GM18907 (cell line): ENCODE results near the gene TMEM131.
A peak's percentile ranks its signal among the peaks of the same experiment; 100 is the strongest.
"Not testable (repeated sequence)": the region's sequence is repeated elsewhere in the genome, so short reads cannot be mapped to it uniquely, and the experiment has no call there.

Experiments
- ATAC-seq: cut with Tn5 transposase; IDR thresholded peaks from one replicate; pipeline ENCODE4 v1.9.1; 2021; ENCODE audit warnings: mild to moderate bottlenecking, moderate library complexity; ENCODE audit not compliant: unreplicated experiment

The TMEM131 gene

GRCh38 chr2:97995734-97996624, at the start of gene TMEM131:
TMEM131 (minus strand) TSS chr2:97995948; CDS start chr2:97995662, 286 bp downstream.
- ATAC-seq, result peak; percentile 86

DNA sequence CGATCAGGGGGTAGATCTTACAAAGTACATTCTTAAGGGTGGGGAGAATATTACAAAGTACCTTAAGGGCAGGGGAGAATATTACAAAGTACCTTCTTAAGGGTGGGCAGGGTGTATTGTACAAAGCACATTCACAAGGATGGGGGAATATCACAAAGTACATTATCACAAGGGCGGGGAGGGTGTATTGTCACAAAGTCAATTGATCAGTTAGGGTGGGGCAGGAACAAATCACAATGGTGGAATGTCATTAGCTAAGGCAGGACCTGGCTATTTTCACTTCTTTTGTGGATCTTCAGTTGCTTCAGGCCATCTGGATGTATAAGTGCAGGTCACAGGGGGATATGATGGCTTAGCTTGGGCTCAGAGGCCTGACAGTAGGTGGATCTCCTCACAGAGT, 49.0 kb upstream of the TMEM131 start:
- not testable (repeated sequence) for ATAC-seq

DNA sequence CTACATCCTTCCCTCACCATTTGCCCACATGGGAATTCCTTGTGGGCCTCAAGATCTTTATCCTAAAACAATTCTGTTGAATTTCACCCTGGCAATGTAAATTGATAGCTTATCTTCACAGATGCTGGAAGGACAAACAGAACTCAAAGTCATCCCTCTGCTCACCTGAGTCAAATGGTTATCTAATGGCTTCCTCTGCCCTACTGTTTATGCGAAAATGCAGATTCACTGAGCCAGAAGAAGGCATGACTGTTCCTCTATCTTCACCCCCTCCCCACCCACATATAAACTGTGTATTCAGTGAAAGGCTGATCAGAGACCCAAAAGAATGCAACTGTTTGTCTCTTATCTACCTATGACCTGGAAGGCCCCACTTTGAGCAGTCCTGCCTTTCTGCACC, 47.4 kb upstream of the TMEM131 start:
- no peak for ATAC-seq

- no peak for ATAC-seq
Observed at GRCh38 chr2:98040331-98040939, 44.7 kb upstream of the TMEM131 start.

- no peak for ATAC-seq
Observed at GRCh38 chr2:98039085-98039756, 43.5 kb upstream of the TMEM131 start.

DNA sequence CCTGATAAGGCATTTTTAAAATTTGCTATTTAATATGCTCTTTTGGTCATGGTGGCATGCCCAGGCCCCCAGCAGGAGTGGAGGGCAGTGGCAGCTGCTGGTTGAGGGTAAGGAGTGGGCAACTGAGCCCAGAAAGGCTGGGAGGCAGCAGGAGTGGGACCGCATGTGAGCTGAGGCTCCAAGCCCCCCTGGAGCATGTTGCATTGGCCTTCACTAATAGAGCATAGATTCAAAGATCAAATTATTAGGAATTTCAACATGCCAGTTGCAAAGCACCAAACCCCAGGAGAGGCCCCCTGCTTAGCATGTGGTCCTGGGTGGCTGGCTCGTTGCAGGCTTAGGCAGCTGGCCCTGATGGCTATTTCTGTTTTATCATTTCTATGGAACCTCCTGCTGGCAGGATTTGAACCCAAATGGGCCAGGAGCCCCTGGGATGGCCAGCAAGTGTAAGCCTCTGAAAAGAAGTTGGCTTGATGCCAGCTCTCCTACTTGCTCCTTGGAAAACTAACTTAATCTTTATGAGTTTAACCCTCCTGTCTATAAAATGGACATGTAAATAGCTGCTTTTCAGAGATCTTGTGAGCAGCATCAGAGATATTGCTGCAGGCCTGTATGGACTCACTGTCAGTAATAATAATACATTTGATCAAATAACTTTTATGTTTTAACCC, 42.1 kb upstream of the TMEM131 start:
- ATAC-seq, result no peak

GRCh38 chr2:98037206-98037605, 41.5 kb upstream of the TMEM131 start:
- ATAC-seq, result no peak

GRCh38 chr2:98036349-98037000, 40.7 kb upstream of the TMEM131 start:
- ATAC-seq, result no peak

- no peak for ATAC-seq
Observed at GRCh38 chr2:98034745-98035144, 39.0 kb upstream of the TMEM131 start.

- no peak for ATAC-seq
Observed at GRCh38 chr2:98032086-98032485, 36.3 kb upstream of the TMEM131 start.

- no peak for ATAC-seq
Observed at GRCh38 chr2:98029718-98030222, 34.0 kb upstream of the TMEM131 start.

GRCh38 chr2:98028931-98029717, 33.4 kb upstream of the TMEM131 start:
- ATAC-seq, result no peak

DNA sequence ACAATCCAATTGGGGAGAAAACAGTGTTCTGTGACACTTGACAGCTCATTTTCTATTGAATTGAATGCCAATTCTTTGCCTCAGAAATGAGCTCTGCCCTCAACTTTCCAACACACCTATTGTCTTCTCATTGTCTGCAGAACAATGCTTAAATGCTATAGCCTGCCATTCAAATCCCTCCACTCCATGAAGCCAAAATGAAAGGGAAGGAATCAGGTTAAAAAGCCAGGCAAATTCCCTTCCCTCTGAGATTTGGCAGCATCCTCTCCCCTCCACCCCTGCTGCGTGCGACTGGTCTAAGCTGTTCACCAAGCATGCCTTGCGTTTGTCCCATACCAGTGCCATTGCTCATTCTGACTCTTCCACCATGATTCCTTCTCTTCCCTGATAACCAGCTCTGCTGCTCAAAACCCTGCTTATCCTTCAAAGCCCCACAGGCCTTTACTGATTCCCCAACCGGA, 32.4 kb upstream of the TMEM131 start:
- ATAC-seq, result no peak

DNA sequence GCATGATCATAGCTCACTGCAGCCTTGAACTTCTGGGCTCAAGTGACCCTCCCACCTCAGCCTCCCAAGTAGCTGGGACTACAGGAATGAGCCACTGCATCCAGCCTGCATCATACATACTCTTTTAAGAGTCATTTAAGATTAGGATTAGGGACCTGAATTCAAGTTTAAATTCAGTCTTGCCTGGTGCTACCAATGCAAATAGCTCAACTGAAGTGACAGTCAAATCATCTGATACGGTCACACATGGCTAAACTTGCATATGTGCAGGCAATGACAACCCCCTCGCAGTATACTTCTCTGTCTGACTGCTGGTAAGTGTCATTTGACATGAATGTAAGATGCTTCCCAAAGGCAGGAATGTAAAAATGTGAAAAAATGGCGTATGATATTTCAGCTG, 31.8 kb upstream of the TMEM131 start:
- ATAC-seq, result peak; percentile 54

DNA sequence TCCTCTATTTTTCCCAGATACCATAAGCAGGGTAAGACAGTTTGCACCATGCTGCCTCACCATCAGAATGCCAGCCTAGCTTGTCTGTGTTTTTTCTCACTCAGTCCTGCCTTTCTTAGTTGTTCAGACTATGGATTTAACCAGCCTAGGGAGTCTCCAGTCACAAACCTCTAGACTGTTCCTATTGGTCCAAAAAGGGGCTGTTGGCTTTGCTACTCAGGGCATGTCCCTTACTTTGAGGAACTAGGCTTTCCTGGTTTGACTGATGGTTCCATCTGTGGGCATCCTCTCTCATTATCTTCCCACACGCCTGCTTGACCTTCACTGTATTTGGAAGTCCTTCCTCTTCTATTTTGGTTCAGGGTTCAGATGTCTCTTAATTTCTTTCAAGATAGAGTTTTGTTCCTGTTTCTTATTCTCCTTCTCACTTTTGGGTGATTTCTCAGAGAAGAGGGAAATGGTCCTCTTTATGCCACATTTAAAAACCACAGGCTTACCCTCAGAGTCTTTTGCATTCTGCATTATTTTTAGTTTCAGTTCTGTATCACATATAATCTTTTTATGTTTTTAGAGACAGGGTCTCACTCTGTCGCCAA, 31.3 kb upstream of the TMEM131 start:
- peak; percentile 88 for ATAC-seq

GRCh38 chr2:98026292-98026691, 30.5 kb upstream of the TMEM131 start:
- no peak for ATAC-seq

GRCh38 chr2:98025481-98026037, 29.8 kb upstream of the TMEM131 start:
- no peak for ATAC-seq

DNA sequence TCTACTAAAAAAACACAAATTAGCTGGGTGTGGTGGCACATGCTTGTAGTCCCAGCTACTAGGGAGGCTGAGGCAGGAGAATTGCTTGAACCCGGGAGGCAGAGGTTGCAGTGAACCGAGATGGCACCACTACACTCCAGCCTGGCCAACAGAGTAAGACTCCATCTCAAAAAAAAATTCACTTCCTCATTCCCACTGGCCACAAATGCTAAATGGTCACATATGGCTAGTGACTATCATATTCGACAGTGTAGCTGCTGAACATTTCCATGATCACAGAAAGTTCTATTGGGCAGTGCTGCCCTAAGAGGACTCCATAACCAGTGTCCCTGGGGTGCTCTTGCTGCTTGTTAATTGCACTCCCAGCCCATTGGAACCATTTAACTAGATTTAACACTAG, 26.3 kb upstream of the TMEM131 start:
- ATAC-seq, result not testable (repeated sequence)
